GM21526 (cell line): ENCODE measurements around the gene PRR5L.

Experiments
- ATAC-seq: cut with Tn5 transposase; IDR thresholded peaks from one replicate; pipeline ENCODE4 v1.9.1; 2021; ENCODE audit warnings: moderate library complexity; ENCODE audit not compliant: unreplicated experiment, low FRiP score

Gene PRR5L

GRCh38 chr11:36427079-36427478, 131.0 kb downstream of the PRR5L start:
- no peak for ATAC-seq

DNA sequence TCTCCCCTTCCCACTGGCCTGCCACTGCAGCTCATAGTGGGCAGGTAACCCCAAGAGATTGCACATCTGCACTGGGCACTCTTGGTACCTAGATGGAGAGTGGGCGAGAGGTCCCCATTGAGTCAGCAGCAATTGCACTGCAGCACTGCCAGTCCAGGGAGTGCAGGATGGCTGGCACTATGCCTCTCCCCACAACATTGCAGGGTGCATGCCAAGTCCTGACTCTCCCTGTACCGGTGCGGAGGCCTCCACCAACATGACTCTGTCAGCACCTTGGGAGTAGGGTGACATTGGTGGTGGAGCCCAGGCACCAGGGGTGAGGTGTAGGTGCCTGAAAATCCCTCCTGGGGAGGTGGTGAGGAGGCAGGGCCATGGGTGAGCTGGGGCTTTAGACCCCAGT, 131.8 kb downstream of the PRR5L start:
- no peak for ATAC-seq

- no peak for ATAC-seq
Measured at GRCh38 chr11:36431429-36432092, 135.5 kb downstream of the PRR5L start.

- no peak for ATAC-seq
Measured at GRCh38 chr11:36432093-36432469, 136.0 kb downstream of the PRR5L start.

GRCh38 chr11:36432738-36433137, 136.7 kb downstream of the PRR5L start:
- no peak for ATAC-seq

GRCh38 chr11:36436064-36436463, 140.0 kb downstream of the PRR5L start:
- no peak for ATAC-seq

DNA sequence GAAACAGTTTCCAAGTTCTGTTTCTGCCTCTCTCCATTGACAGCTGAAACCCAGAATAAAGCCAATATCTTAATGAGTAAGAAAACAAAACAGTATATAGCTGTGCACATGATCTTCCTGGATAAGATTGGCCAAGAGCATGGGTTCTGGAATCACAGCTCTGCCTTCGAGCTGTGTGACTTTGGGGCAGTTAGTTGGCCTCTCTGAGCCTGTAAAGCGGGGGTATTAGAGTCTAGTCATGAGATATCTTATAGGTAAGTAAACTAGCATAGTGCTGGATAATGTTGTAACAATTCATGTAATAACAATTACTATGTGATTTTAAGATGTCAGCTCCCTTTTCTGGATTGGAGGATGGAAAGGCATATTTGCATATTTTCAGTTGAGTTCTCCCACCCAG, 140.5 kb downstream of the PRR5L start:
- ATAC-seq = no peak

DNA sequence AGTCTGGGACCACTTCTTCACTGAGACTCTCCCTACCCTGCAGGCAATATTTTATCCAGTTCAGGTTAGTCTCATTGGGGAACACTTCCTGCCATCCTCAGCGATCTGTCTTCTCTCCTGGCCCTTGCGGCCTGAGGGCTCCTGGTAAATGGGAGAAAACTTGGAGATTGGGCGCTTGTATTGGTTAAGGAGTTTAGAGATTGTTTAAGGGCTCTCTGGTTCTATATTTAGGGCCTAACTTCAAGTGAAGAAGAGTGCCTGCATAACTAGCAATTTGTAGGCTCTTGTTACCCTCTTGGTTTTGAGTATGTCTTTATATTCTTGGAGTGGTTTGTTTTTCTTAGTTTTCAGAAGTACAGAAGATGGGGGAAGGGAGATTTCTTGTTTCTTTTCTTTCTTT, 141.3 kb downstream of the PRR5L start:
- ATAC-seq = no peak

DNA sequence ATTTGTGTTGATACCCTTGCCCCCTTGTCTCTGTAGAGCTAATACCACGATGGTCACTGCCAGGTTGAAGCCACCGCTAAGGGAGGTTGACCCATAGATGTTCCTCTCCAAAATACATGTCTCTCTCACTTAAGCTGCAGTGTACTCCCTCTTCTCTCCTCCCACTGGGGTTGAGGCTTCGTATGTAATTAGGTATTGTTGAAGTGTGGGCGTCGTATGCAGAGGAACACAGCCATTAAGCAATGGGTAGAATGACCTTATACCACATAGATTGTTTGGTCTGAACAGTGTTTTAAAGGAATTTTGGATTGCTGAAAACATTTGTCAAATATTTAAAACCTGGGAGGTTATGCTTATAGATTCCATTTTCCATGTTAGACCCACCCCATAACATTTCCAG, 142.0 kb downstream of the PRR5L start:
- no peak for ATAC-seq

DNA sequence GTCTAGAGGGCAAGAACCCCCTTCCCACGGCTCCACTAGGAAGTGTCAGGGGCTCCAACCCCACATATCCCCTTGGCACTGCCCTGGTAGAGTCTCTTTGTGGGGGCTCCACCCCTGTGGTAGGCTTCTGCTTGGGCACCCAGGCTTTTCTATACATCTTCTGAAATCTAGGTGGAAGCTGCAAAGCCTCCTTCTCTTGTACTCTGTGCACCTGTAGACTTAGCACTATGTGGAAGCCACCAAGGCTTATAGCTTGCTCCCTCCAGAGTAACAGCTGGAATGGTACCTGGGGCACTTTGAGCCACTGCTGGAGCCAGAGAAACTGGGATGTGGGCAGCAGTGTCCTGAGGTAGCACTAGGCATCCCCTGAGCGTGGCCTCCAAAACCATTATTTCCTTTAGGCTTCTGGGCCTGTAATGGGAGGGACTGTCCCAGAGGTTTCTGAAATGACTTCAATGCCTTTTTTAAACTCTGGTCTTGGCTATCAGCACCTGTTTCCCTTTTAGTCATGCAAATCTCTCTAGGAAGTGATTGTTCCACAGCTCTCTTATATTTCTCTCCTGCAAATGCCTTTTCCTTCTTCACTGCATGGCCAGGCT, 145.6 kb downstream of the PRR5L start:
- peak; percentile 82 for ATAC-seq

DNA sequence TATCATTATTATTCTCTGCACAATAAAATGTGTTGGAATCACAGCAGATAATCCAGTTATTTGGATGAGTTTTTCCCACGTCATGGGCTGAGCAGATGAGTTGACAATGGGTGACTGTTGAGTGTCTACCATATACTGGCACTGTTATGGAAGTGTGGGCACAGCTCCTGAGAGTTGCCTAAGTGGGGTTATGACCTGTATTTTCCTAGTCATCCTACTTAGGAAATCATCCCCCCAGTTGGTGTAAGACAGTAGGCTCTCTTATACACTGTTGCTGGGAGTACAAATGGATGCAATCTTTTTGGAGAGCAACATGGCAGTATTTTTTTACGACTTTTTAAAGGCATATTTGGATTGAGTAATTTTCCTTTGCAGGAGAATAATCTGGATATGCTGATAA, 147.6 kb downstream of the PRR5L start:
- ATAC-seq = no peak

DNA sequence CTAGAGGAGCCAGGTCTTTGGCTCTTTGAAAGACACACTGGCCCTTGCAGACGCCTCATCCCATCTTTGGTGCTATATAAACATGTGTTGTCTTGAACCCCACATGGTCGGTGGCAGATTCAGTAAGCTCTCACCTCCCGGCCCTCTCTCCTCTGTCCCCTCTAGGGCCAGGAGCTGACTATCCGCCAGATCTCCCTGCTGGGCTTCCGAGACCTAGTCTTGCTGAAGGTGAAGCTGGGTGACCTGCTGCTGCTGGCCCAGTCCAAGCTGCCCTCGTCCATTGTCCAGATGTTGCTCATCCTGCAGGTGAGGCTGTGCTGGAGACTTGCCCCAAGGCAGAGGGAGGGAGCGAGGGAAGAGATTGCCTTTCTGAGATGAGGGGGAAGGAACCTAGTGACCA, 150.0 kb downstream of the PRR5L start:
- ATAC-seq = no peak

DNA sequence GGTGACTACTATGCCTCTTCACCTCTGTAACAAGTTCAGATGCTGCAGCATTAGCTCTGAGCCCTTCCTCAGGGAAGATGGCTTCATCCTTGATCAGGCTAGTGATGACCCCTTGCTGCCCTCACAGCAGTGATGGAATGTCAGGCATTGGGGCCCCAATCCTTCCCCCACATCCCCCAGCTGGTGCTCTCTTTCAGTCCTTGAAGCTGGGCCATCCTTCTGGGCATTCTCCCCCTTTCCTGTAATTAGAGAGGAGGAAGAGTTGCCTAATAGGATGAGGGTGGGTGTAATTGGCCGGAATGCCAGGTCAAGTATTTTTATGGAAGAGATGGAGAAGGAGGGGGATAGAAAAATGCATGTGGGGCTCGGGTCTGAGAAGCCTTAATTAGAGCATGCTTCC, 151.4 kb downstream of the PRR5L start:
- no peak for ATAC-seq

GRCh38 chr11:36447947-36448346, 151.9 kb downstream of the PRR5L start:
- no peak for ATAC-seq

DNA sequence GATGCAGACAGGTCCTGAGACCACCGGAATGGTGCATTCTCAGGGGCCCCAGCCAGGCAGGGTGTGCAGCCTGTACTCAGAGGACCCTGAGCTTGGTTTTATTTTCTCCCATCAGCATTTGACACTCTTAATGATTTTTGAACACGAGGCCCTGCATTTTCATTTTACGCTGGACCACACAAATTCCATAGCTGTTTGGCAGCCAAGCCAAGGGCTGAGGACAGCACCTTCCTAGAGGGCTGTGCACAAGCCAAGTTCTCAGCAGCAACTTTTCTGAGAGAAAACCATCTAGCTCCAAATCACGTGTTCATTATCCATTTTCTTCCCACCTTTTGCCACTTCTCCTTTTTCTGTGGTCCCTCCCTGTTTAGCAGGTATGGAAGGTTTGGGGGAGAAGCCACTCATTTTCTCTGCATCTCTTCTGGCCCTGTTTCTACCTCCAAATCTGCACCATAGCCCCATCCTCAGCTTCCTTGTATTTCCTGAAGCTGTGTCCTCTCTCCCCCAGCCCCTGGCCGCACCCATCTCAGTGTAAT, 153.5 kb downstream of the PRR5L start:
- ATAC-seq = no peak

DNA sequence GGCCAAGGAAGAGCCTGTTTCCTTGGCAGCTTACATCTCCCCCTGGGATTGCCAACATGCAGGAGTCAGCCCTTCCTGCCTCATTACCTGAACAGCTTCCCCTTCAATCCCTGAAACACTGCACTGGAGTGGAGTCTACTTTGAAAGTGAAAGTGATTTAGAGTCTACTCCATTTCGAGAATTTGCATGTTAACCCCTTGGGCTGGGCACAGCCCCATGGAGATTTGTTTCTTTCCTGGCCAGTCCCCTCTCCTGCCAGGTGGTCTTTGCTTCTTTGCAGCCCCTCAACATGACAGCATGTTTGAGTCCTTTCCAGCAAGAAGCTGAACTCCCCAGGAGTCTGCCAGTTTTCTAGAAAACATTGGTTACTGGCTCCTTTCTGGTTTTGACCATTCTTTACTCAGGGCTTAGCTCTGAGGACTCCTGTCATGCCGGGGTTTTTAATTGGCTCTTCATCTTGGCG, 154.1 kb downstream of the PRR5L start:
- ATAC-seq = no peak

DNA sequence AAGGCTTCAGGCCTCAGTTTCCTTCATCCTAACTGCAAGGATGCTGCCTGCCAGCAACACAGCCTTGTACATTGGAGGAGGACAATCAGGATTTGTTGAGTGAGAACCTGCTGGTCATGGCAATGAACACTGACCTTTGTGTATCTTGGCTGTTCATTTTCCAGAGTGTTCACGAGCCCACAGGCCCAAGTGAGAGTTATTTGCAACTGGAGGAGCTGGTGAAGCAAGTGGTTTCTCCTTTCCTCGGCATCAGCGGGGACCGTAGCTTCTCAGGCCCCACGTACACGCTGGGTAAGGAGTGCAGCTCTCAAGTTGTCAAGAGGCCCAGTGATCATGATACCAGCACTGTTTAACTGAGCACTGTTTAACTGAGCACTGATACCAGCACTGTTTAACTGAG, 155.0 kb downstream of the PRR5L start:
- ATAC-seq = no peak

- no peak for ATAC-seq
Measured at GRCh38 chr11:36451681-36452080, 155.6 kb downstream of the PRR5L start.

DNA sequence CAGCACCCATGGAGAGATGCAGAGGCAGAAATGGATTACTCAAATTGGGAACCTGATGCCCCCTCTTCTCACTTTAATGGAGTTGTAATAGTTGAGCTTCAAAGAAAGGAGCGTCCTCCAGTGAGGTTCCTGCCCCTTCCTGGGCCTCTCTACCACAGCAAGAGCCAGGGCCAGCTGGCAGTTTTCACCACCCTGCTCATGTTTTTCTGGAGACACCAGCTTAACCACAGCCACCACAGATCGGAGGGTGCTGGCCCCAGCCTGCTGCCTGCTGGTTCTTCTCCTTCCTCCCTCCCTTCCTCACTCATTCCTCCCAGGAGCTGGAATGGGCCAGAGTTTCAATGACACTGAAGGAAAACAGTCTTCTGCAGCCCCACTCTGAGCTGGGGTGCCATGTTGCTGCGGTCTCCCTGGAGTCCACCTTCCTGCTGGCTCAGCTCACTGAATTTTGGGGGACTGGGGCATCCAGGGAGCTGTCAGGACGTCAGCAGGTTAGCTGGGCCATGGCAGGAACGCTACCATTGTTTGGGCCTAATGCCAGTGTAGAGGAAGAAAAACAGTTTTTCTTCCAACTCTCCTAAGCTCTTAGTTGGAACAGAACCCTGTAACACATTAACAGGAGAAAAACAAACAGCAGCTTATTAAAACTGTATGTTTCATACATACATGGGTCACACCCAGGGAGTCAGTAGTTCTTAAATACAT, 156.3 kb downstream of the PRR5L start:
- no peak for ATAC-seq

DNA sequence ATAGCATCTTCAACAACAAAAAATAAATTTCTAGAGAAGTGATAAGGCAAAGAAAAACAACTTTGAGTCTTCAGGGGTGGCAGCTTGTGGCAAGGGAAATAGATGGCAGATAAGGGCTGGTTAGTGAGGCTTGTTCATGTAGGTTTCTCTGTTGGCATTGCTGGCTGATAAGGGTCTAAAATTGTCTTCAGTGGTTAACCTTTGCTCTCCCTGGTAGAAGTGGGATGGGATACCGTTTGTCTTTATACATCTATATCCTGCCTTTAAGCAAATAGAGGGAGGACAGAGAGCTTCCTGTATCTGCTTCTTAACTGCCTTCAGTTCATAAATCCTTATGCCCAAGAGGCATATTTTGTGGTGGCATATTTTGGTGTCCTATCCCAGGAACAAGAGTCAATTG, 156.9 kb downstream of the PRR5L start:
- no peak for ATAC-seq

DNA sequence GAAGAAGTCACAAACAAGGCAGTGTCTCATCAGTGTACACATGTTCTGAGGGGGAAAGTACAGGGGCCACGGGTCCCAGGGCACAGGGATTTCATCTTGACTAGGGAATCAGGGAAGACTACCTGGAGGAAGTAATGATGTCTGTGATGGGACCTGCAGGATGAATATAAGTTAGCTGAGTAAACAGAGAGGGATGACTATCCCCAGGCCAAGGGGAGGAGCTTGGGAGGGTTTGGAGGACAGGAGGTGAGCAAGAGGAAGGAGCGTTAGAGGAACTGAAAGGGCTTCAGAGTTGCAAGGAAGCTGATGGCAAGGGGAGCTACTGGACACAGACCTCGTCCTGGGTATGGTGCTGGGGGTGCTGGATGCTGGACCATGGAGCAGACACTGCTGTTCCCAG, 157.6 kb downstream of the PRR5L start:
- ATAC-seq = no peak

GRCh38 chr11:36454551-36454940, 158.5 kb downstream of the PRR5L start:
- no peak for ATAC-seq
